WTC11 (cell line): Measurements from ENCODE around the gene ADAM11. TPM values are rescaled to one million over a fixed set of nuclear protein-coding genes. Genes with fewer than 3 reads are reported as not detected.

Experiments
- ATAC-seq: fragments of 200-7000 bp; cut with Tn5 transposase; 2 replicates; pipeline ENCODE4 v1.10.0; 2021; ENCODE audit warnings: mild to moderate bottlenecking, moderate library complexity
- CTCF ChIA-PET: fragments of 300-600 bp; sonication (Branson Sonifier 250); formaldehyde crosslinking; loops from one replicate; lab custom pipeline; 2021; ENCODE audit warnings: antibody characterized with exemption; lab: Charles Lee
- POLR2A ChIA-PET: fragments of 350-600 bp; sonication (Branson Sonifier 250); formaldehyde crosslinking; loops from one replicate; lab custom pipeline; 2021; ENCODE audit warnings: antibody characterized with exemption; lab: Charles Lee
- DNase-seq: peaks from one replicate; pipeline ENCODE4 v3.0.0; 2021; ENCODE audit warnings: low spot score
- H3K27ac Mint-ChIP-seq: 2 replicates; pipeline ENCODE4 v1.8.0; 2021; ENCODE audit warnings: mixed read lengths
- H3K27me3 Mint-ChIP-seq: 2 replicates; pipeline ENCODE4 v1.8.0; 2021; ENCODE audit warnings: low read depth, mild to moderate bottlenecking, moderate library complexity, mixed read lengths
- H3K36me3 Mint-ChIP-seq: 2 replicates; pipeline ENCODE4 v1.8.0; 2021; ENCODE audit warnings: mixed read lengths
- H3K4me1 Mint-ChIP-seq: 2 replicates; pipeline ENCODE4 v1.8.0; 2022; ENCODE audit warnings: mixed read lengths
- H3K4me3 Mint-ChIP-seq: 2 replicates; pipeline ENCODE4 v1.8.0; 2021; ENCODE audit warnings: mild to moderate bottlenecking, moderate library complexity, mixed read lengths
- H3K9me3 Mint-ChIP-seq: 2 replicates; pipeline ENCODE4 v1.8.0; 2021; ENCODE audit warnings: mixed read lengths
- ARID4B ChIP-seq: sonication (generic); formaldehyde crosslinking; IDR thresholded peaks from 2 replicates; pipeline ENCODE4 v1.8.0; 2023; ENCODE audit warnings: missing genetic modification reagents, mild to moderate bottlenecking, borderline replicate concordance
- ATF6 ChIP-seq: sonication (generic); formaldehyde crosslinking; IDR thresholded peaks from 2 replicates; pipeline ENCODE4 v1.8.1; 2023; ENCODE audit warnings: mild to moderate bottlenecking, missing genetic modification reagents
- CDX4 ChIP-seq: fragments of 250-450 bp; sonication (Bioruptor Pico); IDR thresholded peaks from 2 replicates; pipeline ENCODE4 v1.9.0; 2021; ENCODE audit warnings: moderate library complexity, mild to moderate bottlenecking, inconsistent platforms, borderline replicate concordance
- E2F4 ChIP-seq: sonication (generic); formaldehyde crosslinking; IDR thresholded peaks from 2 replicates; pipeline ENCODE4 v1.8.1; 2022; ENCODE audit warnings: low read depth, mild to moderate bottlenecking, moderate library complexity, missing genetic modification reagents, borderline replicate concordance
- ERG ChIP-seq: fragments of 250-450 bp; sonication (Bioruptor Pico); IDR thresholded peaks from 2 replicates; pipeline ENCODE4 v1.8.0; 2021; ENCODE audit warnings: mild to moderate bottlenecking
- ETV6 ChIP-seq: sonication (generic); formaldehyde crosslinking; IDR thresholded peaks from 2 replicates; pipeline ENCODE4 v1.8.1; 2022; ENCODE audit warnings: mild to moderate bottlenecking, missing genetic modification reagents
- FOXJ3 ChIP-seq: sonication (generic); formaldehyde crosslinking; IDR thresholded peaks from 2 replicates; pipeline ENCODE4 v1.9.0; 2021; ENCODE audit warnings: missing genetic modification reagents, mild to moderate bottlenecking, borderline replicate concordance
- IRF1 ChIP-seq: sonication (generic); formaldehyde crosslinking; IDR thresholded peaks from 2 replicates; pipeline ENCODE4 v1.8.0; 2023; ENCODE audit warnings: missing genetic modification reagents
- JAZF1 ChIP-seq: fragments of 250-450 bp; sonication (Bioruptor Pico); IDR thresholded peaks from 2 replicates; pipeline ENCODE4 v1.9.0; 2021; ENCODE audit warnings: moderate library complexity, mild to moderate bottlenecking, inconsistent platforms
- MAX ChIP-seq: sonication (generic); formaldehyde crosslinking; IDR thresholded peaks from 2 replicates; pipeline ENCODE4 v1.8.0; 2022; ENCODE audit warnings: mild to moderate bottlenecking, missing genetic modification reagents
- NR1H2 ChIP-seq: sonication (generic); formaldehyde crosslinking; IDR thresholded peaks from 2 replicates; pipeline ENCODE4 v1.9.0; 2021; ENCODE audit warnings: mild to moderate bottlenecking, moderate library complexity, missing genetic modification reagents
- SMAD3 ChIP-seq: sonication (generic); formaldehyde crosslinking; IDR thresholded peaks from 2 replicates; pipeline ENCODE4 v1.8.0; 2022; ENCODE audit warnings: missing genetic modification reagents, mild to moderate bottlenecking, borderline replicate concordance
- ZNF121 ChIP-seq: sonication (generic); formaldehyde crosslinking; IDR thresholded peaks from 2 replicates; pipeline ENCODE4 v1.8.0; 2023; ENCODE audit warnings: missing genetic modification reagents
- ZNF219 ChIP-seq: sonication (generic); formaldehyde crosslinking; IDR thresholded peaks from 2 replicates; pipeline ENCODE4 v1.8.0; 2023; ENCODE audit warnings: missing genetic modification reagents, mild to moderate bottlenecking, borderline replicate concordance
- ZNF232 ChIP-seq: sonication (generic); formaldehyde crosslinking; IDR thresholded peaks from 2 replicates; pipeline ENCODE4 v1.8.0; 2022; ENCODE audit warnings: mild to moderate bottlenecking, missing genetic modification reagents
- ZNF532 ChIP-seq: fragments of 250-450 bp; sonication (Bioruptor Pico); IDR thresholded peaks from 2 replicates; pipeline ENCODE4 v1.9.0; 2021; ENCODE audit warnings: mild to moderate bottlenecking, borderline replicate concordance
- total RNA-seq: library from RNA; stranded (reverse); gene quantifications from 3 replicates; pipeline ENCODE4 v1.2.3, GENCODE V29; 2021

ADAM11 gene
- total RNA-seq, 1 experiment from 2014 or later, result 3.0 TPM

- H3K36me3 Mint-ChIP-seq, result no peaks in the 10 kb centered on the region
- ChIA-PET CTCF (interaction anchor here (1.0 to 1.3 kb wide), 3 partner anchors 50 to 53 kb away, joined by 3 to 9 read pairs (median 4); no protein-coding TSS in a partner anchor), POLR2A (interaction anchor here (0.6 to 0.9 kb wide), 2 partner anchors 9 to 63 kb away, joined by 3 to 4 read pairs; no protein-coding TSS in a partner anchor)
- no peak for ATAC-seq
- TF ChIP-seq SMAD3 (CRISPR knock-in tag) (no peak), MAX (CRISPR knock-in tag) (peak; percentile 36)
- peaks cover 47% of the 10 kb centered on the region for H3K4me1 Mint-ChIP-seq
- no peak for DNase-seq
- no peaks in the 10 kb centered on the region for H3K27me3 Mint-ChIP-seq
- no peaks in the 10 kb centered on the region for H3K9me3 Mint-ChIP-seq
- peak overlapping the region; percentile 93 for H3K4me3 Mint-ChIP-seq
- H3K27ac Mint-ChIP-seq, result peak overlapping the region; percentile 58
These were observed 70.2 kb downstream of the ADAM11 start for GRCh38 chr17:44828919-44829522.

GRCh38 chr17:44829523-44830358 is 71.0 kb downstream of the ADAM11 start, which contains the start of gene GJC1:
TSS of gene GJC1 (minus strand) at chr17:44830287. CDS start at chr17:44805817, 24,470 bp downstream.
- peak; percentile 76 for DNase-seq
- Mint-ChIP-seq H3K4me3 (peak within 1 kb of the TSS; percentile 93), H3K9me3 (no peaks in the 10 kb centered on the region), H3K27ac (peak within 1 kb of the TSS; percentile 96), H3K27me3 (peaks cover 2% of the 10 kb centered on the region), H3K36me3 (no peaks in the 10 kb centered on the region), H3K4me1 (peaks cover 47% of the 10 kb centered on the region)
- ChIA-PET POLR2A (interaction anchor here (0.9 kb wide), 1 partner anchor 9 kb away, joined by 3 read pairs; no protein-coding TSS in a partner anchor), CTCF (interaction anchor here (1.0 to 3.2 kb wide), 5 partner anchors 15 to 54 kb away, joined by 3 to 25 read pairs (median 9); no protein-coding TSS in a partner anchor)
- ATAC-seq, result peak; percentile 54
- TF ChIP-seq ARID4B (CRISPR knock-in tag) (no peak), FOXJ3 (CRISPR knock-in tag) (no peak), ZNF232 (CRISPR knock-in tag) (0 out of 2 replicates have a peak, but pooled peaks have one; percentile 36), CDX4 (CRISPR knock-in tag) (no peak), IRF1 (CRISPR knock-in tag) (no peak), ZNF219 (CRISPR knock-in tag) (no peak), ZNF532 (no peak), E2F4 (CRISPR knock-in tag) (no peak), JAZF1 (CRISPR knock-in tag) (no peak), ETV6 (CRISPR knock-in tag) (no peak), ATF6 (CRISPR knock-in tag) (no peak), NR1H2 (CRISPR knock-in tag) (no peak), ERG (CRISPR knock-in tag) (no peak), ZNF121 (CRISPR knock-in tag) (no peak)
